ENCODE measurements around the gene TP53I11.

TP53I11 gene

DNA sequence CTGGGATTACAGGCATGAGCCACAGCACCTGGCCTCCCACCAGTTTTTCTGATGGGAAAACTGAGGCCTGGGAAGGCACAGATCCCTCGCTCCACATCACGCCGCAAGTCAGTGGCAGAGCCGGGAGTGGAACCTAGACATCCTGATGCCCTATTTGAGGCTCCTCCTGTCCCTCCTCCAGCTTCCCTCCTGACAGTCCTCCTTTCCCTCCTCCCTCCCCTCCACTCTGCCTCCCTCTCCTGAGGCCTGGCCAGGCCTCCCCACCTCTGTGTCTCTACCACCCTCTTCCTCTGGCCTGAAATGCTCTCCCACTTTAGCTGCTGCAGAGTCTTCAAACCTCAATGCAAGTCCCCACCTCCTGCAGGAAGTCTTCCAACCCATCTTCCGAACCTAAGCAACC is 13.3 kb upstream of the TP53I11 start:
- intact Hi-C loops (cut with DNase I): no loop called here
- DNase-seq: no peak

DNA sequence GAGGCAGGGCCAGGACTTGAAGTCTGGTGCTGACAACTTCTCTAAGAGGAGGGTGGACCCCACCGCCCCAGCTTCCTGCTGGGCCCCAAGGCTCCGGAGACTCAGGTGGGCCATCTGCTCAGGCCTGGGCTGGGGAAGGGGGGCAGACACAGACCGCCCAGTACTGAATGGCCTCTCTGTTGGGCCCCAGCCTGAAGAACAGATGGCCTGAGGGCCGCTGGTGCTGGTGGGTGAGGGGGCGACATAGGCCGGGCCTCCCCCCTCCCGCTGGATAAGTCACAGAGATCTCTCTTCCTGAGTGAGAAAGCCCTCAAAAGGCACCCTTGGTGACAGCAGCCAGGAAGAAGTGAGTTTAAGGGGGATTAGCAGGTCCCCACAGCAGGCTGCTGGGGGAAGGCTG is 12.5 kb upstream of the TP53I11 start:
- intact Hi-C loops (cut with DNase I): no loop called here
- no peak for DNase-seq

DNA sequence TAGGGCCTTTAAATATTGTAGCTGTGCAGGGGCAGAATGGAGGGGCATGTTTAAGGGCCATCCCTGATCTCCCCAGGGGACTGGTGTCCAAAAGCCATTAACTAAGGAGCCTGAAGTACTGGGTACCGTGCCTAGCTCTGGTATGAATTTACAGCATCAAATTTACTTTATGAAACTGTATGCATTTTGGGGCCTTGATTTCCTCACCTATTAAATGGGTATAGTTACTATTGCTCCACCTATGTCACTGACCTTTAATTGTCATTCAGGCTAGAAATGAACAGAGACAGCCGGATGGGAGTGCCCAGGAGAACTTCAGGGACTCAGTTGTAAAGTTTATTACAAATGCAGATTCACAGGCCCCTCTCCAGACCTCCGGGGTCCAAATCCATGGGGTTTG is 11.8 kb upstream of the TP53I11 start:
- intact Hi-C loops (cut with DNase I): no loop called here
- no peak for DNase-seq

DNA sequence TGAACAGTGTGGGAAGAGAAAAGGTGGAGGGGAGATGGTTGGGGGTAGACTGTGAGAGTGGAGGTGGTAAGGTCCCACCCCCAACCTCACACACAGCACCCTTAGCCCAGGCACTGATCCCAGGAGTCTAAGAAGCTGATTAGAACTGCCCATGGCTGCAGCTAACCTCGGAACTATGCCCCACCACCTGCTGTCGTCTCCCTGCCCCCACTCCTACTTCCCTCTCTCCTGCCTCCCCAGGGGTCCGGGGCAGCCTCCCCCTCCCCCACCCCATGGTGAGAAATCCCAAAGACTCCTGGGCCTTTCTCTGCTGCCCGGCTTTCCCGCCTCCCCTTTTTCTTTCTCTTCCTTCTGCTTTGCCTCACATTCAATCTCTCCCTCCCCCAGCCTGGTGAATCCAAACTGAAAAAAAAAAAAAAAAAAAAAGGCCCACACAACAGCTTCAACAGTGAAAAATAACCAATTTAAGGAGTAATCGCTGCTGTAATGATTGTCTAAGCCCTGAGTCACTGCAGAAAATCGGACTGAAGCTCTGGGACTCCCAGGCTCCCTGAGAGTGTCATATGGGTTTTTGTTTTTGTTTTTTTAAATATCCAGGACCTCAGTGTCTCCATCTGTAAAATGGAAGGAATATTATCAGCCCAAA is 9.6 kb upstream of the TP53I11 start:
- DNase-seq: no peak
- intact Hi-C loops (cut with DNase I): no loop called here

DNA sequence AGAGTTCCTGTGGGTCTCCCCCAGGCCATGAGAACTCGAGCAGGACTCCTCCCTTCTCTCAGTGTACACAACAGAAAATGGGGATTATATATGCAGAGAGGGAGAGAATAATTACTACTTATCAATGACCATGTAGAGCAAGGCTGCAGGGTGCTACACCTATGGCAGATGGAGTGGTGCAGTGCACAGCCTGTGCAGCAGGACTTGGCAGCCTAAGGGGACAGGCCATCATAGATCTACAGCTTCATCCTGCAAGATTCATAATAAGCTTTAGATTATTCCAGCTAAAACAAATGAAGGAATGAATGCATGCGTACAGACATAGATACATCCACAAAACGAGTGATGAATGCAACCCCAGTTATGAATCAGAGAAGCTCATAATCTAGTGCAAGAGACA is 8.4 kb upstream of the TP53I11 start:
- no peak for DNase-seq
- intact Hi-C loops (cut with DNase I): no loop called here

DNA sequence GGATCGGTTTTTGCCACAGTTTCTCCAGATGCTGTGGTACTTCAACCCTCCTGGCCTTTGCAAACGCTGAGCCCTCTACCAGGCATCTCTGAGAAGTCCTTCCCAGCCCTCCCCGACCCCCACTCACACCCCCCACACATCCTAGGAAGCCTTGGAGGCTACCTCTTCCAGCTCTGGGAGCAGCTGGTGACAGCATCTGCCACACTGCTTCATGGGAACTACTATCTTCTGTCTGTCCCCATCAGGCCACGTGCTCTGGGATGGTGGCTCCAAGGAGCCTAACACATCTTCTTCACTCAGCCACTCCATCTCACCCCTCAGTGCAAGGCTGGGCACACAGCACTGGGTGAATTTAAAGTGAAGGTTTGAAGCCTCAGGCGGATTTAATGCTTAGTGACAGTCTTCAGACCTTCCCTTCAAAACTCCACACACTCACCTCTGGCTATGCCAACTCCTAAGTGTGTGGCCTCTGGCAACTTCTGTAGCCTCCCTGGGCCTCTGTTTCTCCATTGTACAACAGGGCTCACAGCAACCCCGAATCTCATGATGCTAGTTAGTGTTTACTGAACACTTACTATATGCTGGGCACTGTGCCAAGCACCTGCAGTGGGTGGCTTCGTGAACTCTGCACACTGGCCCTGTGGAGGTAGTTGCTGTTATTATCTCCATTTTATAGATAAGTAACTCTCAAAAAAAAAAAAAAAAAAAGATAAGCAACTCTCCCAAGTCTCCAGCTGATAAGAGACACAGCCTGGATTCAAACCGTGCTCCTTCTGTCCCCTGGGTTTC is 7.3 kb upstream of the TP53I11 start:
- intact Hi-C loops (cut with DNase I): no loop called here

DNA sequence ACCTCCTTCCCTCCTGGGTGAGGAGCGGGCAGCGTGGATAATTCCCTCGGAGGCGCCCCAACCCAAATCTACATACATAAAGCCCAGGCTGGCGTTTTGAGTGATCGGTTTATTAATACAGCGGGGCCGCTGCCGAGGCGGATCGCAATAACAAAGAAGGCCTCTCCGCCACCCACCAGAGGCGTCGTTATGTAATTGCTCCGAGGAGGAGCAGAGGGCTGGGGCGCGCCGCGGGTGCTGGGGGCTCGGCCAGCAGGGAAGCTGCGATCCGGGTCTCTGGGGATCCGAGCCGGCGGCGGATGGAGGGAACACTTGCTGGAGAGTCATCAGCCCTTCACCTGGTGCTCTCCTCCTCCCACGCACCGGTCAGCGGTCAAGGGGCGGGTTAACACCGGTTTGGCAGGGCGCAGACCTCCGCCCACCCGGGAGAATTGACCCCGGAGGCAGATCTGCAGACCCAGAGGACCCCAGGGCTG is 6.4 kb upstream of the TP53I11 start:
- DNase-seq: peak in 36 of 42 donors; percentile 28 to 80 (median 54)
- intact Hi-C loops (cut with DNase I): no loop called here

More for the DNA sequence above, 7.3 kb upstream of the TP53I11 start:
- DNase-seq: no peak

DNA sequence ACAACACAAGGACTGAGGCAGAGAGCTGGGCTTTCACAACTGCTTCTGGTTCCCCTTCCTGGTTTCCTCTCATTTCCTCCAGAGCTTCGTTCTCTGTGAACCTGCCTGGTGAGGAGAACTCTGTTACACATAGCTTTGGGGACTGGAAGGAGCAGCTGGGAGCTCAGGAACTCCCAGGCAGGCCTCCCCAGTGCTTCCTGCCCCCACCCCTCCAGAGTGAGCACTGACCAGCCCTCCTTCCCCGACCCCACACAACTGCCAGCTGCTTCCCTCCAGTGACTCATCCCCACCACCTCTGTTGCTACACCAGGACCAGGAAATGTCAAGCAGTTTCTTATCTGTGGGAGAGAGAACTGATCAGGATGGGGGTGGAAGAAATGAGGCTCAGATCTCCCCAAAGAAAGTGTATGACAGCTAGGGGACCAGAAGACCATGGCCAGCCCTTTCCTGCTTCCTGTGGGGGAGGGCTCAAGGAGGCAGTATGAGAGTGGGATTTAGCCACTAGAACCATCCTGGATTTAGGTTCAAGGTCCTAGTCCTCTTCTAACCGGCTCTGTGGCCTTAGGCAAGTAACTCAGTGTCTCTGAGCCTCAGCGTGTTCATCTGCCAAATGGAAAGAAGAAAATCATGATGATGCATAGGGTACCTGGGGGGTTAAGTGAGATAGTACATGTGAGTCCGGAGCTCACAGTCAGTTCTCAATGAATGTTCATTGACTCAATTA is 4.5 kb upstream of the TP53I11 start:
- intact Hi-C loops (cut with DNase I): no loop called here
- DNase-seq: peak in 34 of 42 donors; percentile 19 to 76 (median 39)

DNA sequence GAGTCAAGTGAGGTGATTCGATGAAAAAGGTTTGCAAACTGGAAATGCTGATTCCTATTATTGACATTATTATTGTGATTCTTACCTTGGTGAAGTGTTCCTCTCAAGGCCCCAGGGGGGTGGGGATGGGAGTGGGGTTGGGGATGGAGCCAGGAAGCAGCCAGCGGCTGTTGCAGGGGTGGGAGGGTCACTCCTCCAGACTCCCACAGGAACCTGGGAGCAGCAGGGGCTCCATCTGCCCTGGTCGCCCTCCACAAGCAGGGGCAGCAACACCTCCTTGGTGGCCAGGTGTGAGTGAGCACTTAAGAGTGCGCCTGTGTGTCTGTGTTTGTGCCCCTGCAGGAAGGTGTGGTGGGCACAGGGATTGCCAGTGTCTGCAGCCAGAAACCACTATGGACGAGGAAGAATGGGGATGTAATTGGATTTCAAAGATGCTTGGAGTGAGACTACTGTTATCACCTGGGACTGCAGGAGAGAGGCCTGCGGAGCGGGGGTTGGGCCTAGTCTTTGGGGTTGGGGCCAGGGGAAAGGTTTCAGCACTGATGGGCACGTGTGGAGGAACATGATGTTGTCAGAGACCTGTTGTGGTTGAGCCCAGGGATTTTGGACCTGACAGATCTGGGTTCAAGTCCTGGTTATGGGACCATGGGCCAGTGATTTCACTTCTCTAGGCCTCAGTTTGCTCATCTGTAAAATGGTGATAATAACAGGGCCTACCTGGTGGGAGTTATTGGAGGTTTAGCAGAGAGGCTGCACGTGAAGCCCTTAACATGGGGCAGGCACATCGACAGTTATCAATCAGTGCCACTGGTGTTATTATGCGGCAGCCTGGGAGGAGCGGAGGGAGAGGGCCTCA is 3.6 kb upstream of the TP53I11 start:
- intact Hi-C loops (cut with DNase I): no loop called here
- DNase-seq: no peak

DNA sequence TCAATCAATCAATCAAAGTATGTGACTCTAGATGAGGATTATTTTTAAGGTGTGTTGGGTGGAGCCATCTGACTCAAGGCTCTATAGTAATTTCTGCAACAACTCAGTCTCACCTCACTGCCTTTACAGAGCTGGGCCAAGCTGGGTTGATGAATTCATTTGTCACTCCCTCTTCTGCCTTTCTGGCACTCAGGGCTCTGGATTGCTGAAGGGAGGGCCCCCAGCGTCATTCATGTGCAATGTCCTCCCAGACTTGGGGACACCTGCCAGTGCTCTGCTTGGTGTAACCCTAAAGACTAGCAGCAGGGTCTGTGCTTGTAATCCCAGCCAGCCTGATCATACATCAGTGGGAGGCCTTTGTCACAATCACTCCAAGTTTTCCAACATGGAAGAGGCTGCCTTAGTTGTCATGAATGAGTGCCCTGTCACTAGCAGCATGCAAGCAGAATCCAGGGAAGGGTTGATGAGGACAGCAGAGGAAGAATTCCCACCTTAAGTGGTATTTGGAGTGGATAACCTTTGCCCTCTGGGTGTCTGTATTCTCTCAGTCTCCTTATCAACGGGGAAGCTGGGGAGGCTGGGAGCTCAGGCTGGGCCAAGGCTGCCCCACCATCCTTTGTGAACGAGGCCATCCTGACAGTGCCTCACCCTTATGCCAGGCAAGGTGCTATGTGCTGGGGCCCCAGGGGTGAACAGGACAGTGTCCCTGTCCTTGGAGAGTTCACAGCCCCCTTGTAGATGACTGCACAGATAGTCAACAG is 2.0 kb upstream of the TP53I11 start:
- no peak for DNase-seq
- intact Hi-C loops (cut with DNase I): no loop called here

DNA sequence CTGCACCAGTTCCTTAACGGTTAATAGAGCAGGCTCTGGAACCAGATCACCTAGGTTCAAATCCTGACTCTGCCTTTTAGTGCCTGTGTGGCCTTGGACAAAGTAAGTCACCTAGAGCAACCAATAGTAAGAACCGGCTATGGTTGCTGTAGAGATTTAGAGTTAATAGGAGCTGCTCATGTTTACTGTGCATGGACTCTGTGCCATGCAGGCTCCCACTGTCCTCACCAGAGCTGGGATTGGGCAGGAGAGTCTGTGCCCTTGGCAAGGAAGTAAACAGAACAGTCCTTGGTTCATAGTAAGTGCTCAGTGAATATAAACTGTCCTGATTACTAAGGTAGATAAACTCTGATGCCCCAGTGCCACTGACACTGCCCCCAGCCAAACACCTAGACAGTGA is 1.4 kb upstream of the TP53I11 start:
- intact Hi-C loops (cut with DNase I): no loop called here

DNA sequence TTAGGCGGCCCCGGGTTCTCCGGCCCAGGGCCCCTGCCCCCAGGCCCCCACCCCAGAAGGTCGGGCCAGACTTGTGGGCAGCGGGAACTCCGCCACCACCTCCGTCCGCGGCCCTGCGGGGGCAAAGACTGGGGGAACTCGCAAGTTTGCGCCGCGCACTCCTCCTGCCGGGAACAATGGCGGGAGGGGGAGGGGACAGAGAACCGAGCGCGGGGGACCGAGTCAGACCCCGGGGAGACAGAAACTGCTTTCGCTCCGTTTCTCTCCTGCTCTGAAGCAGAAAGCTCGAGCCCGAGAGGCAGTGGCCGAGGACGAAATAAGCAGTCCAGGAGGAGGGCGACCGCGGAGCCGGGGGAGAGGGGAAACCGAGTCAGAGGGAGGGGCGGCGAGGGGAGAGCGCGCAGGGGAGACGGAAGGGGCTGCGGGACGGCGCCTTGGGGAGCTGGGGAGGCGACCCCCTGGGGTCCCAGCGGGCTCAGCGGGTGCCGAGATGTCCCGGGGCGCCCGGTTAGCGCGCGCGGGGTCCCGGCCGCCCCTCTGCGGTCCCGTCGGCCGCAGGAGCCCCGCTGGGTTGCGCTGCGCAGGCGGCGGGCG is 555 bp downstream of the TP53I11 start:
- intact Hi-C loops (cut with DNase I): no loop called here
- peak in 8 of 42 donors; percentile 13 to 54 (median 36) for DNase-seq

More for the DNA sequence above, 1.4 kb upstream of the TP53I11 start:
- no peak for DNase-seq

DNA sequence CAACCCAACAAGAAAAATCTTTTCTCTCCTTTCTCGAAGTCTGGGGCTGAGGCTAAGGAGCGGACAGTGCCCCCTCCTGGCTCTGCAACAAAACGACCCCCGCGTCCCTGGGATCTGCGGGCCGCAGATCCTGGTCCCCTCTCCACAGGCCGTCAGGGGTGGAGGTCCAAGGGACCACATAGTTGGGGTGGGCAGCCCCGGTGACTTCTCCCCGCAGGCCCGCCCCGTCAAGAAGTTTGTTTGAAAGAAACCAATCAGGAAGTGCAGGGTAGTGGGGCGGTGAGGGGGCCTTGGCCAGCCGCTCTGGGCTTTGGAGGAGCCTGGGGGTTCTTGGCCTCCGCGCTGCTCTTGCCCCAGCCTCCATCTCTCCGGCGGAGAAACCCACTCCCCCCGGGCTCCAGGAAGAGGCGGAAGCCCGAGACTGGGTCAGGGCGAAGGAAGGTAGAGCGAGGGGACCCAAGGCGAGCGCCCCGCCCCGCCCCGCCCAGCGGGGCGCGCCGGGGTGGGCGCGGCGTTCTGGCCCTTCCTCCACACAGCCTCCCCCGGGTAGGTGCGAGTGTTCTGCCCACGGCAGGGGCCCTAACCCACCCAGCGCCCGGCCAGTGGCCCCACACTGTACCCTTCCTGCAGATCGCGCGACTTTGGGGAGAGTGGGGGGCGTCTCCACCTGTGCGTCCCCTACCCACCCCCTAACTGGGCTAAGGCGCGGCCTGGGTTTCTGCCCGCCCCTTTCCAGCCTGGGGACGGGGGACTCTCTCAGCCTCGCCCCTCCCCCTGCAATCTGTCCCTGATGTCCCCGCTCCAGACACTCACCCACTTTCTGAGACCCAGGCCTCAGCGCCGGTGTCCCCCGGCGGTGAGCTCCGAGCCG is 1.3 kb downstream of the TP53I11 start:
- no peak for DNase-seq
- intact Hi-C loops (cut with DNase I): loop anchor here (5.0 kb wide), 1 partner anchor 143 kb away; no protein-coding TSS in a partner anchor

DNA sequence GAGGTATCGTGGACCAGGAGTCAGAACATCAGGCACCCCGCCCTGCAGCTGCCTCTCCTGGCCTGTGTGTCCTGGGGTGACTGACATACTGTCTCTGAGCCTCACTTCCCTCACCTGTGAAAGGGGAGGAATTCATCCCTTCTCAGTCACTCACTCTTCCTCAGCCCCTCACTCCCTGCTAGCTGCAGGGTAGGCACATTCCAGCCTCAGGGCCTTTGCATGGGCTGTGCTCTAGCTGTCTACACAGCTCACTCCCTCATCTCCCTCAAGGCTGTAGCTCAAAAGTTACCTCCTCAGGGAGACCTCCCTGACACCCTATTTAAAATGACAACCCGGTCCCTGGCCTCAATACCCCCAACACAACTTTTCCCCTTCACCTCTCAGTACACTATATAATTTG is 2.5 kb downstream of the TP53I11 start:
- intact Hi-C loops (cut with DNase I): loop anchor here (5.0 kb wide), 1 partner anchor 144 kb away; no protein-coding TSS in a partner anchor
- no peak for DNase-seq

DNA sequence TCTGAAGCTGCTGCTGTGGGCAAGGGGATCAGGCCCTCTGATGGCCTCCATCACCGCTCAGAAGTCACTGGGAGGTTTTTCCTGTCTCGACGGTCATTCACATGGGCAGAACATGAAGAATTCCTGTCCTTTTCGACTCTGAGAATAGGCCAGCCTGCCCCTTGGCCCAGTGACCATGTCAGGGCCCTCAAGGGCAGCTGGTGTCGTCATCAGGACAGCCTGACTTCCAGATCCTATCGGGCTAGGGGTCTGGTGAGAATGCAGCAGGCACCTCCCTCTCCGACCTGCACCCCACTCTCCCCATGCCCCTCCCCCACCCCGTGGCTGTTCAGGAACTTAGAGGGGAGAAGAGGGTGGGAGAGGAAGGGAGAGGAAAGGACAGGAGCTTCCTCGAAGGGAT is 3.6 kb downstream of the TP53I11 start:
- intact Hi-C loops (cut with DNase I): loop anchor here (5.0 kb wide), 1 partner anchor 145 kb away; no protein-coding TSS in a partner anchor
- DNase-seq: no peak

DNA sequence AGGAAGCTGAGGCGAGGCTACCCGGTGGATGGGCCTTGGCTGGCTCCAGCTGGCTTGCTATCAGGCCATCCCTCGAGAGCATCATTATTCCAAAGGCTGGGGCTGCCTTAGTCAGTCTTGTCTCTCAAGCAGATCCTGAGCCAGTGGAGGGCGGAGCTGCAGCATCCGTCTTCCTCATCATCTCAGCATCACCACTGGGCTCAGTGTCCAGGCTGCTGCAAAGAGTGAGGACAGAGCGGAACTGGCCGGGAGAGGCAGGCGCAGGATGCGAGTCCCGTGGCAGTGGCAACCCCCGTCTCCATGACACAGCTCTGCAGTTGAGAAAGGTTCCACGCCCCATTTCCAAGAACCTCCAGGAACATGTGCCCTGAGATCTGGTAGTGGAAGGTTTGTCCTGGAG is 4.4 kb downstream of the TP53I11 start:
- intact Hi-C loops (cut with DNase I): loop anchor here (5.0 kb wide), 1 partner anchor 146 kb away; no protein-coding TSS in a partner anchor
- DNase-seq: no peak

DNA sequence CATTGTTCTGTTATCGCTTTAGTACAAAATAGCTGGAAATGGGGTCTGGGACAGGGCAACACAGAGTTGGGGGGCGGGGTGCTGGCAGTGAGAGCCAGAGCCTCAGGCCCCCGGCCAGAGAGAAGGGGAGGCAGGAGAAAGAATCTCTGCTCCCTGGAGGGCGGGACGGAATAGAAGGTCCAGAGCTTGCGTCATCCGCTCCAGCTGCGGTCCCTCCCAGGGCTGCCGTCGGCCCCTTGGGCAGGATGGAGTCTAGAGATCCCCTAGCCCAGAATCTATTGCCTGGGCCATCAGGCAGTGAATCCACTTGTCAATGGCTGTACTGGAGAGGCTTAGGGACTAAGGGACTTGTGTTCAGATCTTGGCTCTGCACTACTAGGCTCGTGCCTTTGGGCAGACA is 5.0 kb downstream of the TP53I11 start:
- no peak for DNase-seq
- intact Hi-C loops (cut with DNase I): loop anchor here (5.0 kb wide), 1 partner anchor 147 kb away; no protein-coding TSS in a partner anchor

Measured in head of caudate nucleus (tissue), 42 donors.